T1000 (cell line): ENCODE results near the gene DYNC1I2.
"Not testable (repeated sequence)": the region's sequence is repeated elsewhere in the genome, so short reads cannot be mapped to it uniquely, and the experiment has no call there.

Source experiments
- DNase-seq: peaks from one replicate; lab custom pipeline; 2025; ENCODE audit warnings: mixed read lengths; lab: John Stamatoyannopoulos, UW

DYNC1I2 gene

GRCh38 chr2:171718720-171719119, 31.5 kb downstream of the DYNC1I2 start:
- DNase-seq: no peak

DNA sequence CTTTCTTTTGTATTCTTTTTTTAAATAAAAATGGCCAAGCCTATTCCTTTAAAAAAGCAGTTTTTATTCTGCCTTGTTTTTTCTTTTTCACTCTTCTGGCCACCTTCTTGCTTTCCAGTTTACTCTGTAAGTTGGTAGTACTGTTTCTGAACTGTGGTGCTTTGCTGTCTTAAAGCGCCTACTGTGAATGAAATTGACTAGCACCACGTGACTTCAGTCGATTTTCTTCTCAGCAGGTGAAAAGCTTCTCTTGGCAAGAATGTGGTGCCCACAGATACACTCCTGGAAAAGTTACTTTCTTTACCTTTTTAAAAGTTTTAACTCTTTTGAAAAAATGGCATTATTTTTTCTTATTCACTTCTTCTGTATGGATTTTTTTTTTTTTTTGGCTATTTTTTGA, 32.4 kb downstream of the DYNC1I2 start:
- DNase-seq: no peak

GRCh38 chr2:171723716-171724683, 36.7 kb downstream of the DYNC1I2 start:
- DNase-seq: no peak

GRCh38 chr2:171726847-171727450, 39.7 kb downstream of the DYNC1I2 start:
- DNase-seq: no peak

DNA sequence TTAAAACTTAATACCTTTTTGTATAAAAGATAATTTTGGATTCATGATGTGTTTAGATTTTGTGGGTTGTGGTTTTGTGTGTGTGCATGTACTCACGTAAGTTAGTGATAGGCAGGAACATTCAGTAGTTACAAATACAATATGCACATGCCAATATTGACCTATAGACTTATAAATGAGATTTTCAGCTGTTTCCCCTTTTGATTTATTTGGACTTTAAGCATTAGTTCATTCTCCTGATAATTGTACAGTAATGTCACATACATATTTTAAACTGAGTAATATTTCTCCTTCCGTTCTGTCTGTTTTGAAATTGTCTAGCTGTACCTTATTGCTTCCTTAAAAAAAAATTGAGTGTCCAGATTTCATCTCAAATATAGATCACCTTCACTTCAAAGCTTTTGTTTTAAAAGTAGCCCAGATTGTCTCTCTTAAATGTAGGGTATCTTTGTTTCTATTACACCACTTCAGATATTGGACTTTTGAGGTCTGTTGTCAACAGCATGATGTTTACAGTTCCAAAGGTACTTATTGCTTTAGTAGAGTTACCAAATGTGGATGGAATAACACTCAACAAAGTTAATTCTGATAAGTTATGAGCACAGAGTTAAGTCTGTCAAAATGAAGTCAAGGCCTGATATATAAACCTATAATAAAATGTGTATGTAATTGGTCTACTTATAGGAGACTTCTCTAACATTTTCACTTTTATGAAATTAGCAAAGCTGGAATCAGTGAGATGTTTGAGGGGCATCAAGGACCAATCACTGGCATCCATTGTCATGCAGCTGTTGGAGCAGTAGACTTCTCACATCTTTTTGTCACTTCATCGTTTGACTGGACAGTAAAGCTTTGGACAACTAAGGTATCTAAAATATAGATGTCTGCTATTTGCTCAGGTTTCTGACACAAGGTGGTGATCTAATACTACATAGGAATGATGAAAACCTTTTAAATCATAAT, 42.0 kb downstream of the DYNC1I2 start:
- no peak for DNase-seq

DNA sequence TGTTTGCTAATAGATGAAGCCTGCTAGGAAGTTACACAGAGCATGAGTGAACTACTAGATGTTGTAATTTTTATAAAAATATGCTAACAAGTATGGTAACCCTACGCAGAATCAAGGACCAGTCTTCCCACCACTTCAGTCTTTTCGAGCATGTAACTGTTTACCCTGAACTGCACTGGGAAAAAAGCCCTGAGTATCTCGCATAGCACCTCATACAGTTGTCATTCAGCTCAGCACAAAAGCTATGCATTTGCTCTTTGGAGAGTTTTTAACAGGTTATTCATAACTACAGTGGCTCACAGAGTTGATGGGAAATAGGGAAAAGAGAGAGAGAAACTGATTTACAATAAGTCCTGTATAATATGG, 42.7 kb downstream of the DYNC1I2 start:
- no peak for DNase-seq

DNA sequence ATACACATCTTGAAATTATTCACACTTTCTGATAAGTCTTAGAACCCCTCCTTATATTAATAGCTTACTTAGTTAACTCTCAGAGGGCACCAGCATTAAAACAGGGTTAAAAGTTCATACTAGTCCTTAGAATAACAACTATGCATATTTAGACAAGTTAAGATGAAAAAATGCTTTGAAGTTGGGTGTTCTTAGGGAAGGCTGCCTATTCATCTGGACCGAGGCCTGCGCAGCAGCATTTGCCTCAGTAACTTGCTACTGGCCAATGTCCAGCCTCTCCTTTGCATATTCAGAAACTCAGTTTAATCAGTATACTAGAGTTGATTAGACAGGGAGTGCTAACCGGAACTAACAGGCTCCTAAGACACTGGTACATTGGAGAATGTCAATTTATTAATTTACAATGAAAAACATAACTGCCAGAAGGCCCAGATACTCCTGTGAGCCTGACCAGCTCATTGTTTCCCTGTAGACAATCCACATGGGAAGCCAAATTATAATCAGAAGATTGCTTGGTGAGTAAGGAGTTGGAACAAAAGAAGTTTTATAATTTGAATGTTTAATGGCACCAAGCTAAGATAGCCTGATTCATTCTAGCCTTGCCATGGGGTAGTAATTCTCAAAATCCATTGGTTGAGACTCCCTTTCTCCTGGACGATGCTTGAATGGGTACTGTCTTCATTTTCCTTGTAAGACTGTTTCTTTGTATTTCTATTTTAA, 48.9 kb downstream of the DYNC1I2 start:
- DNase-seq: no peak

- DNase-seq: no peak
Measured at GRCh38 chr2:171741189-171741588, 53.9 kb downstream of the DYNC1I2 start.

DNA sequence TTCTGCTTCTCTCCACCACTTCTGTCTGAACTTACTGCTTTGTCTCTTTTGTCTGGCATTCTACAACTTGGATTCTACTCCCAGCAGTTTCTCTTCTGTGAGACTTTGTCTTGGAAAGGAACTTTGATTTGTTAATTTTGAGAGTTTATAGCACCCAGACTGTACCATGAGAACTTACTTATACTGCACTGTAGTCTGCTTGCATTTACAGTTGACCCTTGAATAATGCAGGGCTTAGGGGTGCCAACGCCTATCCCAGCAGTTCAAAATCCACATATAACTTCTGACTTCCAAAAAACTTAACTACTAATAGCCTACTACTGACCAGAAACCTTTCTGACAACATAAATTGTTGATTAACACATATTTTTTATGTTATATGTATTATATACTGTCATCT, 55.5 kb downstream of the DYNC1I2 start:
- DNase-seq: no peak

DNA sequence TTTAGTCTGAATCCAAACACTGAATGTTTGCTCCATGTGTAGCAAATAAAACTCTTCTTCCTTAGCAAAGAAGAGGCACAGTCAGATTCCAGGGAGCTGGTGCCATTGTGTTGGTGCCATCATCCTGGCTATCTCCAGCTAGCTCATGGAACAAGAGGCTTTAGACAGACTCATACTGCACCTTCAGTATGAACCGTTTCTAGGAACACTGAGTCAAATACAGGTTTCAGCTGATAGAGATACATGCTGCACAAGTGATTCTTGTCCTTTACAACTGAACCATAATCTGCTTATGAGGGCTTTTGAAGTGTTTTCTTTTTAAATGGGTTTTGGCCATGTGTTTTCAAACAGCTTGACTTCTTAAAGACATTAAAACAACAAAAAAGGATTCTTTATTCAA, 57.9 kb downstream of the DYNC1I2 start:
- no peak for DNase-seq

- DNase-seq: no peak
Measured at GRCh38 chr2:171745806-171746205, 58.5 kb downstream of the DYNC1I2 start.

- no peak for DNase-seq
Measured at GRCh38 chr2:171747371-171747770, 60.1 kb downstream of the DYNC1I2 start.

- no peak for DNase-seq
Measured at GRCh38 chr2:171754254-171754939, 67.1 kb downstream of the DYNC1I2 start.

DNA sequence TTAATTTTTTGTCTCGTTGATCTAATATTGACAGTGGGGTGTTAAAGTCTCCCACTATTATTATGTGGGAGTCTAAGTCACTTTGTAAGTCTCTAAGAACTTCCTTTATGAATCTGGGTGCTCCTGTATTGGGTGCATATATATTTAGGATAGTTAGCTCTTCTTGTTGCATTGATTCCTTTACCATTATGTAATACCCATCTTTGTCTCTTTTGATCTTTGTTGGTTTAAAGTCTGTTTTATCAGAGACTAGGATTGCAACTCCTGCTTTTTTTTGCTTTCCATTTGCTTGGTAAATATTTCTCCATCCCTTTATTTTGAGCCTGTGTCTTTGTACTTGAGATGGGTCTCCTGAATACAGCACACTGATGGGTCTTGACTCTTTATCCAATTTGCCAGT, 71.5 kb downstream of the DYNC1I2 start:
- not testable (repeated sequence) for DNase-seq

- not testable (repeated sequence) for DNase-seq
Measured at GRCh38 chr2:171761176-171761575, 73.9 kb downstream of the DYNC1I2 start.

GRCh38 chr2:171762879-171763573, 75.8 kb downstream of the DYNC1I2 start:
- DNase-seq: peak; percentile 3

GRCh38 chr2:171763602-171764001, 76.3 kb downstream of the DYNC1I2 start:
- DNase-seq: no peak

GRCh38 chr2:171771463-171771862, 84.2 kb downstream of the DYNC1I2 start:
- no peak for DNase-seq

DNA sequence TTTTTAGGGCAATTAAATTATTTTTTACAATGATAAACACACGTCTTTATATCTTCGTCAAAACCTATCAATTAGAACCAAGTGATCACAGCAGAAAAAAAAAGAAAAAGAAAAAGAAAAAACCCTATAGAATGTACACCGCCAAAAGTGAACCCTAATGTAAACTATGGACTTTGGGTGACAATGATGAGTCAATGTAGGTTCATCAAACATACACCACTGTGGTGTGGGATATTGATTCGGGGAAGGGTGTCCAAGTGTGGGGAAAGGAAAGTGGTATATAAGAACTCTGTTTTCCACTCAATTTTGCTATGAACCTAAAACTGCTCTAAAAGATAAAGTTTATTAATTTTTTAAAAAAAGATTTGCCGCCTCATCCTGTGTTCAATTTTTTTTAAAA, 85.1 kb downstream of the DYNC1I2 start:
- no peak for DNase-seq

DNA sequence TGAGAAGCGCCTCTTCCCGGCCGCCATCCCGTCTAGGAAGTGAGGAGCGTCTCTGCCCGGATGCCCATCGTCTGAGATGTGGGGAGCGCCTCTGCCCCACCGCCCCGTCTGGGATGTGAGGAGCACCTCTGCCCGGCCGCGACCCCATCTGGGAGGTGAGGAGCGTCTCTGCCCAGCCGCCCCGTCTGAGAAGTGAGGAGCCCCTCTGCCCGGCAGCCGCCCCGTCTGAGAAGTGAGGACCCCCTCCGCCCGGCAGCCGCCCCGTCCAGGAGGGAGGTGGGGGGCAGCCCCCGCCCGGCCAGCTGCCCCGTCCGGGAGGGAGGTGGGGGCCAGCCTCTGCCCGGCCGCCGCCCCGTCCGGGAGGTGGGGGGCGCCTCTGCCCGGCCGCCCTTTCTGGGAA, 87.3 kb downstream of the DYNC1I2 start:
- not testable (repeated sequence) for DNase-seq
